Glutamatergic neuron (in vitro differentiated cells): Measurements from ENCODE around the gene CTDSPL. TPM values are rescaled to one million over a fixed set of nuclear protein-coding genes. Genes with fewer than 3 reads are reported as not detected.

Experiments used
- DNase-seq: peaks from one replicate; pipeline ENCODE4 v3.0.0; 2022
- H3K27ac Mint-ChIP-seq: one replicate; pipeline ENCODE4 v1.8.0; 2020; ENCODE audit warnings: mild to moderate bottlenecking, mixed read lengths, inconsistent platforms; ENCODE audit not compliant: unreplicated experiment
- H3K27me3 Mint-ChIP-seq: one replicate; pipeline ENCODE4 v1.8.0; 2020; ENCODE audit warnings: mild to moderate bottlenecking, moderate library complexity, mixed read lengths, inconsistent platforms; ENCODE audit not compliant: unreplicated experiment
- H3K36me3 Mint-ChIP-seq: one replicate; pipeline ENCODE4 v1.8.0; 2020; ENCODE audit warnings: mild to moderate bottlenecking, mixed read lengths, inconsistent platforms; ENCODE audit not compliant: unreplicated experiment
- H3K4me1 Mint-ChIP-seq: one replicate; pipeline ENCODE4 v1.8.0; 2020; ENCODE audit warnings: mild to moderate bottlenecking, low read depth, mixed read lengths, inconsistent platforms; ENCODE audit not compliant: unreplicated experiment
- H3K4me3 Mint-ChIP-seq: one replicate; pipeline ENCODE4 v1.8.0; 2020; ENCODE audit warnings: mild to moderate bottlenecking, mixed read lengths, inconsistent platforms; ENCODE audit not compliant: unreplicated experiment
- H3K9me3 Mint-ChIP-seq: one replicate; pipeline ENCODE4 v1.8.0; 2020; ENCODE audit warnings: mild to moderate bottlenecking, moderate library complexity, mixed read lengths, inconsistent platforms; ENCODE audit not compliant: unreplicated experiment
- total RNA-seq: library from RNA; stranded (reverse); fragmentation: NEBNext Ultra II Directional; extraction: Animal tissue kit (Norgen Biotek cat#: 25700); gene quantifications from one replicate; pipeline ENCODE4 v1.2.1, GENCODE V29; 2021; ENCODE audit not compliant: unreplicated experiment
- TF ChIP-seq, protein P1 (sequence below): fragments of 200-600 bp; sonication (generic); IDR thresholded peaks from one replicate; pipeline ENCODE4 v1.5.0; 2021; ENCODE audit not compliant: partially characterized antibody, unreplicated experiment

Gene CTDSPL
- total RNA-seq, 1 donor from 2014 or later: 6.6 TPM

DNA sequence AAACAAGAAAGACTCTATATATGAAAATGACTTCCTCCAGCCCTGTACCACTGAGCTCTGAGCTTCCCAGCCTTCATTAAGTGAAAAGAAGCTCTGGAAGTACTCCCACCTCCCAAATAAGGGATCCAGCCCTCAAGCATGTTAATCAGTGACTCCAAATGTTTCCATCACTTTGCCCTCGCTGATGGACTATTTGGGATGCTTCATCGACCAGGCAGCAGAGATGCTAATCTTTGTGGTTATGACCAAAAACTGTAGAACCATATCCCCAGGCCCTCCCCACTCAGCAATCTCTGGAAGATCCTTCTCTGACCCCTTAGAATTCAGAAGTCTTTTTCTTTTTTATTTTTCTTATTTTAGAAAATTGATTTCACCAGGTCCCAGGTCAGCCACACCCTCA is 2.3 kb upstream of the CTDSPL start:
- Mint-ChIP-seq H3K27me3 (peaks cover 25% of the 10 kb centered on the region), H3K4me3 (no peak overlapping the region), H3K27ac (no peak overlapping the region), H3K9me3 (peaks cover 11% of the 10 kb centered on the region), H3K4me1 (no peaks in the 10 kb centered on the region), H3K36me3 (no peaks in the 10 kb centered on the region)
- no peak for DNase-seq
- TF ChIP-seq, protein P1, sequence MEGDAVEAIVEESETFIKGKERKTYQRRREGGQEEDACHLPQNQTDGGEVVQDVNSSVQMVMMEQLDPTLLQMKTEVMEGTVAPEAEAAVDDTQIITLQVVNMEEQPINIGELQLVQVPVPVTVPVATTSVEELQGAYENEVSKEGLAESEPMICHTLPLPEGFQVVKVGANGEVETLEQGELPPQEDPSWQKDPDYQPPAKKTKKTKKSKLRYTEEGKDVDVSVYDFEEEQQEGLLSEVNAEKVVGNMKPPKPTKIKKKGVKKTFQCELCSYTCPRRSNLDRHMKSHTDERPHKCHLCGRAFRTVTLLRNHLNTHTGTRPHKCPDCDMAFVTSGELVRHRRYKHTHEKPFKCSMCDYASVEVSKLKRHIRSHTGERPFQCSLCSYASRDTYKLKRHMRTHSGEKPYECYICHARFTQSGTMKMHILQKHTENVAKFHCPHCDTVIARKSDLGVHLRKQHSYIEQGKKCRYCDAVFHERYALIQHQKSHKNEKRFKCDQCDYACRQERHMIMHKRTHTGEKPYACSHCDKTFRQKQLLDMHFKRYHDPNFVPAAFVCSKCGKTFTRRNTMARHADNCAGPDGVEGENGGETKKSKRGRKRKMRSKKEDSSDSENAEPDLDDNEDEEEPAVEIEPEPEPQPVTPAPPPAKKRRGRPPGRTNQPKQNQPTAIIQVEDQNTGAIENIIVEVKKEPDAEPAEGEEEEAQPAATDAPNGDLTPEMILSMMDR: no peak

DNA sequence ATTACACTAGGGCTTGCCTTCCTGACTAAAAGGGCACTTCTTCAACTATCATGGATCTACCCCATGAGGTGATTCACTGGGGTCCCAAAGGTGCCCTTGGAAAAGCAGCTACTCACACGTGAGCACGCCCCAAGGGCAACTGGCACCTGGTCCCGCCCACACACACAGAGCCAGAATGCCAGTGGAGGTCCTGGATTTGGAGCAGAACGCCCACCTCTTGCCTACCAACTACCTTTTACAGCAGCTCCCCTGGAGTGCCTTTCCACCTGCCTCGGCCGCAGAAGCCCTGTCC is 1.8 kb upstream of the CTDSPL start:
- H3K4me1 Mint-ChIP-seq: no peaks in the 10 kb centered on the region
- peaks cover 11% of the 10 kb centered on the region for H3K9me3 Mint-ChIP-seq
- DNase-seq: no peak
- no peaks in the 10 kb centered on the region for H3K36me3 Mint-ChIP-seq
- no peak overlapping the region for H3K4me3 Mint-ChIP-seq
- H3K27me3 Mint-ChIP-seq: peaks cover 25% of the 10 kb centered on the region
- TF ChIP-seq, protein P1: no peak
- H3K27ac Mint-ChIP-seq: no peak overlapping the region

DNA sequence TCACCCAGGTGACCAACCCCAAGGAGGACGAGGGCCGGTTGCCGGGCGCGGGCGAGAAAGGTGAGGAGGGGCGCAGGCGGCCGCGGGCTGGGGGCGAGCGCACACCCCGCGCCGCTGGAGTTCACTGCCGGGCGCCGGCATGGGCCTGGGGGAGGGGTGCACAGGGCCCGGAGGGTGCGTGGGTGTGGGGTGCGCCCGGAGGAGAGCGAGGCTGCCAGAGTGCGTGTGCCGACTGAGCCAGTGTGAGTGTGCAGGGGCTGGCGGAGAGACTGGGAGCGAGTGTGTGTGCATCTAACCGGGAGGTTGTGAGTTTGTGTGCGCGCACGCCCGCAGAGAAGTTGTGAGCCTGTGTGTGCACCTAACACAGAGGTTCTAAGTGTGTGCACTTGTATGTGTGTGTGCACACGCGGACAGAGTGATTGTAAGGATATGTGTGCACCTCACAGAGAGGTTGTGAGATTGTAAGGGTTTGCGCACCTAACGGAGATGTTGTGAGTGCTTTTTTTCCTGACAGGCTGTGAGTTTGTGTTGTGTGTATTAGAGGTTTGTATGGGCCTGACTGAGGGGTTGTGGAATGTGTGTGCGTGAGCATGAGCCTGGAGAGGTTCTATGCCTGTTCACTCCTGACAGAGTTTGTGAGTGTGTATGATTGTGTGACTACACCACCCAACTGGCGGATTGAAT is 681 bp downstream of the CTDSPL start:
- Mint-ChIP-seq H3K4me1 (no peaks in the 10 kb centered on the region), H3K27me3 (peaks cover 18% of the 10 kb centered on the region), H3K9me3 (peaks cover 10% of the 10 kb centered on the region), H3K4me3 (peak overlapping the region; percentile 60), H3K36me3 (no peaks in the 10 kb centered on the region), H3K27ac (no peak overlapping the region)
- TF ChIP-seq, protein P1: no peak
- peak; percentile 45 for DNase-seq

DNA sequence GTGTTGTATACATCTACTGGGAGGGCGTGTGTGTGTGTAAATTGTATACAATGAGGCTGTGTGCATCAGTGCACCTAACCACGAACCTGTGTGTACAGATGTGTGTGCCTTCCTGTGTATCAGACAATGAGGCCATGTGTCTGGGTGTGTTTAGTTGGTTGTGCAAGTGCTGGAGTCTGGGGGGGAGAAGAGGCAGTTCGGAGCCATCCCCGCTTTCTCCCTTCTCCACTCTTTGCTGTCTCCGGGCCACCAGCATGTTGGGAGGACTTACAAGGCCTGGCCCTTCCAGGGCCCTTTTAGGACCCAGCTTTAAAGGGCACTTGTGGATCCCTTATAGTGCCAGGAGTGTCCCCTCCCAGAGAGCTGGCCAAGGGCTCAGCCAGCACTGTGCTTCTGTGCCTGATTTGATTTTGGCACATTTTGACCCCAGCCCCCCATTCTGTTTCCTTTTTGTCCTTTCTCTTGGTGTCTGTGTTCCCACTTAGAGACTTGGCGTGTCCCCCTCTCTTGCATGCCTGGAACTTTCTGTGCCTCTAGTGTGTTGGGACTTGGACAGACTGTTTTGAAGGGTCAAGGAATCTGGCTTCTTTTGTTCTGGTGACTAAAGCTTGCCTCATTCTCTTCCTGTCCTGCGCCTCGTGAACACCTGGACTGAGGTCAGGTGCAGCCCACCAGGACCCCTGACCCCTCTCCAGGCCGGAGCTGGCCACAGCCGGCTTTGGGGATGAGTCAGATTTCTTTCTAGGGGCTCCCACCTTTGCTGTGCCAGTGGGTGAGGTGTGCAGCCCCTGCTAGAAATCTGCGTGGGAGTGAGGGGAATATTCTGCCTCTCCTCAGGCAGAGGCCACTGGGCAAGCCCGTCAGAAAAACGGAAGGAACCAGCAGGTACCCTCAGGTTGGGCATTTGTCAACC is 1.5 kb downstream of the CTDSPL start:
- H3K4me3 Mint-ChIP-seq: peak overlapping the region; percentile 60
- peaks cover 10% of the 10 kb centered on the region for H3K9me3 Mint-ChIP-seq
- H3K27me3 Mint-ChIP-seq: peaks cover 17% of the 10 kb centered on the region
- H3K27ac Mint-ChIP-seq: no peak overlapping the region
- no peak for DNase-seq
- TF ChIP-seq, protein P1: no peak
- H3K36me3 Mint-ChIP-seq: no peaks in the 10 kb centered on the region
- no peaks in the 10 kb centered on the region for H3K4me1 Mint-ChIP-seq
